Mammary epithelial cell (primary cell): Measurements from ENCODE around the gene TRPV3.

Experiments
- CTCF ChIP-seq, 2 donors: IDR thresholded peaks in 1 of 2; conservative IDR thresholded peaks in 1 of 2; 2 replicates each; pipeline ENCODE4 v1.5.1; 2011 to 2012; ENCODE audit warnings: inconsistent platforms in 2 of 2, low read length in 2 of 2, mild to moderate bottlenecking in 2 of 2, control low read depth in 1 of 2, low read depth in 1 of 2; ENCODE audit not compliant: insufficient read depth in 1 of 2; ENCODE audit errors: extremely low read depth in 1 of 2
- EZH2 ChIP-seq: IDR thresholded peaks from 2 replicates; pipeline ENCODE4 v1.6.1; 2012; ENCODE audit warnings: low read length, inconsistent platforms, borderline replicate concordance

GRCh38 chr17:3482852-3483251 lies 74.8 kb downstream of the TRPV3 start:
- TF ChIP-seq CTCF (conservative IDR thresholded peaks at IDR 0.05 in 1 of 2, IDR thresholded peaks at IDR 0.05 in 1 of 2; ENCODE audit: extremely low read depth in 1 of 2, insufficient read depth in 1 of 2, low read depth in 1 of 2, low read length in 2 of 2), result no peak
- no peak for TF ChIP-seq EZH2
